GM19193 (cell line): ENCODE measurements around the gene POM121L2.

Experiments
- POLR2A ChIP-seq: IDR thresholded peaks from 4 replicates; pipeline ENCODE4 v1.6.1; 2011; ENCODE audit not compliant: insufficient read depth, insufficient read length; ENCODE audit errors: extremely low read depth

POM121L2 gene

DNA sequence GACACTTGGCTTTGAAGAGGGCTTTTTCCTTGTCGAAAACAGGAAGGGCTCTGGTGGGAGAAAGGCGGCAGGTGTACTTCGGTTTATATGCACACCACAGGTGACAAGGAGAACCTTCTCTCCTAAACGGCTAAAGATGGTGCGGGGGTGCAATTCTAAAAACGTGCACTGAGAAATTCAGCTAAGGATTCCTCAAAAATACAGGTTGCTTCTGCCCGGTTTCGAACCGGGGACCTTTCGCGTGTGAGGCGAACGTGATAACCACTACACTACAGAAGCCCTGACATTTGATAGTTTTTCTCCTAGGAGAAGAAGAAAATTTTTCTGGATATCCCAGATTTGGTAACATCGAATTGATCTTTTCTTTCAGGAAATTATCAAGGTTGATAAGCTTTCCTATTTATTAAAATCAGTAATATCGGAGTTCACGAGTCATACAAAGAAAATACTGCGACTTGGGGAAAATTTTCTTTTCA lies 32.0 kb downstream of the POM121L2 start:
- no peak for TF ChIP-seq POLR2A

- TF ChIP-seq POLR2A, result no peak
Measured at GRCh38 chr6:27279513-27280063, 32.5 kb downstream of the POM121L2 start.

DNA sequence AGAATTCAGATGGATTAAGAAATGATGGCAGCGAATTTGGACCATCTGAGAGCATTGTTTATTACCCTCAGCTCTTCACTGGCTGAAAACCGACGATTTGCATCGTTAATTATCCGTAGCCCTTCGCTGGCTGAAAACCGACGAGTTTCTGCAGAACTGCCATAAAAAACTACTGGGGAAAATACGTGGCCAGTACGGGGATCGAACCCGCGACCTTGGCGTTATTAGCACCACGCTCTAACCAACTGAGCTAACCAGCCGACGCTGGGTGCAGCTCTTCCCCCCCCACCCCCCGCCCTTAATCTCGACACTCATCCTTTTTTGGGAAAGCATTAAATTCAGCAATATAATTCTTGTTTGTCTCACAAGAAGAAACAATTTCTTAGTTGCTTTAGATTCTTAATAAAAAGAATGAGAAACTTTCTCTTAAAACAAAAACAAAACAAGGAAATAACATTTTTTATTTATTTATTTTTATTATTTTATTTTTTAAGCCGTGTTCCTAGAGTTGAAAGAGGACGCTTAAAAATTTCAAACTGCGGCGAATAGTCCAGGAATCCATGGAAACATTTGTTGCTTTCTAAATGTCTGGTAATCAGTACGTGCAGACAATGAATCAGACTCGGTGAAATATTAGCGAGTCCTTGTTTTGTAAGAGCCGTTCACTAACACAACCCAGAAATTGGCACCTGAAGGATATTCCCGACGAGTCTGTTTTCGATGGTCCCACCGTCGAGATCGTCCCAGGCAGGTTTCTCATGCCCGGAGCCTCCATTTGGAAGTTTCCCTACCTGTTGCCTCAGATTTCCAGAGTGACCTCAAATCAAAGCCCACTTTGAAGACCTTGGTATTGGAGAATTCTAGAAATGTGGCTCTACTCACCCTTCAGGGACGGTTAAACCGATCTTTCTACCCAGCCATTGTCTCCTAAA lies 36.8 kb downstream of the POM121L2 start:
- no peak for TF ChIP-seq POLR2A

DNA sequence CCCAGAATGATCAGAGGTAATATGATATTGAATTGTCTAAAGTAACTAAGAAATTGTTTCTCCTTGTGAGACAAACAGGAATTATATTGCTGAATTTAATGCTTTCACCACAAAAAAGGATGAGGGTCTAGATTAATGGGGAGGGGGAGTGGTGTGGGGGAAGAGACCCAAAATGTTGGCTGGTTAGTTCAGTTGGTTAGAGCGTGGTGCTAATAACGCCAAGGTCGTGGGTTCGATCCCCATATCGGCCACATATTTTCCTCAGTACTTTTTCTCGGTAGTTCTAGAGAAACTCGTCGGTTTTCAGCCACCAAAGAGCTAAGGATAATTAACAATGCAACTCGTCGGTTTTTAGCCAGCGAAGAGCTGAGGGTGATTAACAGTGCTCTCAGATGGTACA lies 38.3 kb downstream of the POM121L2 start:
- TF ChIP-seq POLR2A, result no peak

GRCh38 chr6:27268803-27269202 lies 43.3 kb downstream of the POM121L2 start:
- TF ChIP-seq POLR2A, result no peak

DNA sequence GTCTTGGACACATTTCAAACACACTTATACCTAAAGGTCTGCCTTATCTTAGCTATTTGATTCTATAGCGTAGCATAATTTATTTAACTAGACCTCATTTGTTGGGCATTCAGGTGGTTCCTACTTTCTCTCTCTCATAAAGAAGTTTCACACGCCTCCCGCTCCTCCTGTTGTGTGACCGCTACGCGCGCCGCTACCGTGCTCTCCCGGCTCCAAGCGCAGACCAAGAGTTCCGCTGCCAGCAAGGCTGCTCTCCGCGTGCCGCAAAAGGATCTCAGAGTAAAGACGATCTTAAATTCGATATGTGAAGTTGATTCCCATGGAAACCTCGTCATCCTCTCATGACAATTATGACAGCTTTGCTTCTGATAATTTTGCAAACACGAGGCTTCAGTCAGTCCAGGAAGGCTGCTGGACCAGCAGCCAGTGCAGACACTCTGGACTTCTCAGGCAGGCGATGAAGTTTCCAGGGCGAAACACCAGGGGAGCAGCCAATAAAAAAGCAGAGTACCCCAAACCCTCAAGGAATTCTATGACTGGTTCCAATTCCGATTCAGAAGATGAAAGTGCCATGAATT lies 44.1 kb downstream of the POM121L2 start:
- TF ChIP-seq POLR2A, result no peak

DNA sequence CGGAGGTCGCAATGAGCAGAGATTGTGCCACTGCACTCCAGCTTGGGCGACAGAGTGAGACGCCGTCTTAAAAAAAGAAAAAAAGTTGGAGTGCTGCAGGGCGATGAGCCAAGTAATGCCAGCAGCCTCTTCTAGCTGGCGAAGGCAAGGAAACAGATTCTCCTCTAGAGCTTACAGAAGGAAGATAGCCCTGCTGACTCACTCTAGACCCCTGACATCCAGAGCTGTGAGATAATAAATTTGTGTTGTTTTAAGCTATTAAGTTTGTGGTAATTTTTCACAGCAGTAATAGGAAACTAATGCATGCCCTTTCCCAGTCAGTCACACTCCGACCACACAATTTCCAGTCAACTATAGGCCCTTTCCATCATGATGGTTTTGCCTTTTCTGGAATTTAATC lies 48.2 kb downstream of the POM121L2 start:
- no peak for TF ChIP-seq POLR2A

- TF ChIP-seq POLR2A, result no peak
Measured at GRCh38 chr6:27260836-27261375, 51.2 kb downstream of the POM121L2 start.

DNA sequence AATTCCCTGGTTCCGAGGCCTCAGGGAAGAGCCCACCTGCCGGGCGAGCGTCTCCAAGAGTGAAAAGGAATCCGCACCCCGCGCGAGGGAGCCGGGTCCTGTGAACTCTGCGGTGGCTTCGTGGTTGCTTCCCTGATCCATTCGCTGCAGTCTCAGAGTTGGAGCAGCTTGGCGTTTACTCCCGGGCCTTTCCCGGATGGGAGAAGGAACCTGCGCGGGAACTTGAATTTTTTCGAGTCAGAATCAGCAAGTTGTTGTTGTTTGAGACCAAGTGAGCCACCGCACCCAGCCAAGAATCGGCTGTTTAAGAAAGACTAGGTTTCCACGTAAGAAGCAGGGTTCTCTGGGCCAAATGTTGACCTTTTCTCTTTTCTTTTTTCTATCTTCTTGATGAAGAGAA lies 51.7 kb downstream of the POM121L2 start:
- TF ChIP-seq POLR2A, result no peak
